ENCODE data around the gene ID2. TPM values are rescaled to one million over a fixed set of nuclear protein-coding genes. Genes with fewer than 3 reads are reported as not detected.

The ID2 gene
- total and polyA plus RNA-seq, 2 of the 13 experiments (the other 11 are each of a cell fraction or from before 2014, with no cell fraction given) = 214 to 719 TPM

DNA sequence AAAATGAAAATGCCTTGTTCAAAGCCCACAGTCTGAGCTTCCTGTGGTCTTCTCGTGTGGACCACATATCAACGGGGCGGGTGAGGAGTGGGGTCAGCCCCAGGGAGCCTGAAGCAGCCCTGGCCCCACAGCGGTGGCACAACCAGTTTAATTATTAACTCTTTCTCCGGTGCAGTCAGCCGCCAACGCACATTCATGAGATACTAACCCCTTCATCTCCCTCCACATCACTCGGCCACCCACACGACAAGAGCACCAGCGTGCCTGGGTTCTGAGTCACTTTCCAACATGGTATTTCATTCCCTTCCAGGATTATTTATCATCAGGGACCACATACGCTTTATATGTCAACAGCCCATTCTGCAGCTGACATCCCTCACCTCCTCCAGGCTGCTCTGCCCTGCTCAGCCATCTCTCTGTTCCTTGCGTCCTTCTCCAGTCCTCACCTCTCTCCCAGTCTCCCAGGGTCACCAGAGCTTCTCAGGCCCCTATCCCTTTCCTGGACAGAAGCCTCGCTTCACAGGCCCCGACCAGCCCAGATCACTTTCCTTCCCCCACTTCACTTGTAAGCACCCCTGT, 48.0 kb upstream of the ID2 start (continued):
- TF ChIP-seq RBM39 (IDR thresholded peaks at IDR 0.05; ENCODE audit: low read depth, low read length, poor library complexity, severe bottlenecking) (no peak), MIXL1 (CRISPR knock-in tag; IDR thresholded peaks at IDR 0.05) (peak; percentile 87), GATA4 (IDR thresholded peaks at IDR 0.05; ENCODE audit: borderline replicate concordance, low read depth) (no peak; the same call in 1 of the 2 replicates), ZNF670 (CRISPR knock-in tag; IDR thresholded peaks at IDR 0.05; ENCODE audit: borderline replicate concordance) (0 out of 2 replicates have a peak, but pooled peaks have one; percentile 39), KLF9 (CRISPR knock-in tag; IDR thresholded peaks at IDR 0.05; ENCODE audit: low read depth) (no peak), SIN3B (IDR thresholded peaks at IDR 0.05; ENCODE audit: low read length) (no peak), SRY (CRISPR knock-in tag; IDR thresholded peaks at IDR 0.05) (no peak), KDM3A (CRISPR knock-in tag; IDR thresholded peaks at IDR 0.05; ENCODE audit: low read depth) (no peak), ZNF747 (CRISPR knock-in tag; IDR thresholded peaks at IDR 0.05; ENCODE audit: borderline replicate concordance) (no peak), TAF1 (CRISPR knock-in tag; IDR thresholded peaks at IDR 0.05) (no peak), POLR2A (IDR thresholded peaks at IDR 0.05; ENCODE audit: insufficient read depth in 1 of 2, low read depth in 2 of 2, low read length in 2 of 2) (peak in 1 of 2 experiments; percentile 40; a peak in 2 of 4 replicates), AGO1 (IDR thresholded peaks at IDR 0.05; ENCODE audit: low read depth, low read length, poor library complexity, severe bottlenecking) (no peak)
- TF ChIP-seq, protein P1, sequence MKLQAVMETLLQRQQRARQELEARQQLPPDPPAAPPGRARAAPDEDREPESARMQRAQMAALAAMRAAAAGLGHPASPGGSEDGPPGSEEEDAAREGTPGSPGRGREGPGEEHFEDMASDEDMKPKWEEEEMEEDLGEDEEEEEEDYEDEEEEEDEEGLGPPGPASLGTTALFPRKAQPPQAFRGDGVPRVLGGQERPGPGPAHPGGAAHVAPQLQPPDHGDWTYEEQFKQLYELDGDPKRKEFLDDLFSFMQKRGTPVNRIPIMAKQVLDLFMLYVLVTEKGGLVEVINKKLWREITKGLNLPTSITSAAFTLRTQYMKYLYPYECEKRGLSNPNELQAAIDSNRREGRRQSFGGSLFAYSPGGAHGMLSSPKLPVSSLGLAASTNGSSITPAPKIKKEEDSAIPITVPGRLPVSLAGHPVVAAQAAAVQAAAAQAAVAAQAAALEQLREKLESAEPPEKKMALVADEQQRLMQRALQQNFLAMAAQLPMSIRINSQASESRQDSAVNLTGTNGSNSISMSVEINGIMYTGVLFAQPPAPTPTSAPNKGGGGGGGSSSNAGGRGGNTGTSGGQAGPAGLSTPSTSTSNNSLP (IDR thresholded peaks at IDR 0.05; ENCODE audit: low read depth, low read length) = peak; percentile 99
- TF ChIP-seq, protein P2, sequence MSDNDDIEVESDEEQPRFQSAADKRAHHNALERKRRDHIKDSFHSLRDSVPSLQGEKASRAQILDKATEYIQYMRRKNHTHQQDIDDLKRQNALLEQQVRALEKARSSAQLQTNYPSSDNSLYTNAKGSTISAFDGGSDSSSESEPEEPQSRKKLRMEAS (IDR thresholded peaks at IDR 0.05) = no peak
- TF ChIP-seq, protein P3, sequence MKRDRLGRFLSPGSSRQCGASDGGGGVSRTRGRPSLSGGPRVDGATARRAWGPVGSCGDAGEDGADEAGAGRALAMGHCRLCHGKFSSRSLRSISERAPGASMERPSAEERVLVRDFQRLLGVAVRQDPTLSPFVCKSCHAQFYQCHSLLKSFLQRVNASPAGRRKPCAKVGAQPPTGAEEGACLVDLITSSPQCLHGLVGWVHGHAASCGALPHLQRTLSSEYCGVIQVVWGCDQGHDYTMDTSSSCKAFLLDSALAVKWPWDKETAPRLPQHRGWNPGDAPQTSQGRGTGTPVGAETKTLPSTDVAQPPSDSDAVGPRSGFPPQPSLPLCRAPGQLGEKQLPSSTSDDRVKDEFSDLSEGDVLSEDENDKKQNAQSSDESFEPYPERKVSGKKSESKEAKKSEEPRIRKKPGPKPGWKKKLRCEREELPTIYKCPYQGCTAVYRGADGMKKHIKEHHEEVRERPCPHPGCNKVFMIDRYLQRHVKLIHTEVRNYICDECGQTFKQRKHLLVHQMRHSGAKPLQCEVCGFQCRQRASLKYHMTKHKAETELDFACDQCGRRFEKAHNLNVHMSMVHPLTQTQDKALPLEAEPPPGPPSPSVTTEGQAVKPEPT (CRISPR knock-in tag; IDR thresholded peaks at IDR 0.05; ENCODE audit: low read depth) = 0 out of 2 replicates have a peak, but pooled peaks have one; percentile 54
- TF ChIP-seq, protein P4, sequence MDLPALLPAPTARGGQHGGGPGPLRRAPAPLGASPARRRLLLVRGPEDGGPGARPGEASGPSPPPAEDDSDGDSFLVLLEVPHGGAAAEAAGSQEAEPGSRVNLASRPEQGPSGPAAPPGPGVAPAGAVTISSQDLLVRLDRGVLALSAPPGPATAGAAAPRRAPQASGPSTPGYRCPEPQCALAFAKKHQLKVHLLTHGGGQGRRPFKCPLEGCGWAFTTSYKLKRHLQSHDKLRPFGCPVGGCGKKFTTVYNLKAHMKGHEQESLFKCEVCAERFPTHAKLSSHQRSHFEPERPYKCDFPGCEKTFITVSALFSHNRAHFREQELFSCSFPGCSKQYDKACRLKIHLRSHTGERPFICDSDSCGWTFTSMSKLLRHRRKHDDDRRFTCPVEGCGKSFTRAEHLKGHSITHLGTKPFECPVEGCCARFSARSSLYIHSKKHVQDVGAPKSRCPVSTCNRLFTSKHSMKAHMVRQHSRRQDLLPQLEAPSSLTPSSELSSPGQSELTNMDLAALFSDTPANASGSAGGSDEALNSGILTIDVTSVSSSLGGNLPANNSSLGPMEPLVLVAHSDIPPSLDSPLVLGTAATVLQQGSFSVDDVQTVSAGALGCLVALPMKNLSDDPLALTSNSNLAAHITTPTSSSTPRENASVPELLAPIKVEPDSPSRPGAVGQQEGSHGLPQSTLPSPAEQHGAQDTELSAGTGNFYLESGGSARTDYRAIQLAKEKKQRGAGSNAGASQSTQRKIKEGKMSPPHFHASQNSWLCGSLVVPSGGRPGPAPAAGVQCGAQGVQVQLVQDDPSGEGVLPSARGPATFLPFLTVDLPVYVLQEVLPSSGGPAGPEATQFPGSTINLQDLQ (CRISPR knock-in tag; IDR thresholded peaks at IDR 0.05) = no peak
- TF ChIP-seq, protein P5, sequence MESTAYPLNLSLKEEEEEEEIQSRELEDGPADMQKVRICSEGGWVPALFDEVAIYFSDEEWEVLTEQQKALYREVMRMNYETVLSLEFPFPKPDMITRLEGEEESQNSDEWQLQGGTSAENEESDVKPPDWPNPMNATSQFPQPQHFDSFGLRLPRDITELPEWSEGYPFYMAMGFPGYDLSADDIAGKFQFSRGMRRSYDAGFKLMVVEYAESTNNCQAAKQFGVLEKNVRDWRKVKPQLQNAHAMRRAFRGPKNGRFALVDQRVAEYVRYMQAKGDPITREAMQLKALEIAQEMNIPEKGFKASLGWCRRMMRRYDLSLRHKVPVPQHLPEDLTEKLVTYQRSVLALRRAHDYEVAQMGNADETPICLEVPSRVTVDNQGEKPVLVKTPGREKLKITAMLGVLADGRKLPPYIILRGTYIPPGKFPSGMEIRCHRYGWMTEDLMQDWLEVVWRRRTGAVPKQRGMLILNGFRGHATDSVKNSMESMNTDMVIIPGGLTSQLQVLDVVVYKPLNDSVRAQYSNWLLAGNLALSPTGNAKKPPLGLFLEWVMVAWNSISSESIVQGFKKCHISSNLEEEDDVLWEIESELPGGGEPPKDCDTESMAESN (CRISPR knock-in tag; conservative IDR thresholded peaks at IDR 0.05) = peak; percentile 59; the same call in 1 of the 2 replicates
- TF ChIP-seq, protein P6, sequence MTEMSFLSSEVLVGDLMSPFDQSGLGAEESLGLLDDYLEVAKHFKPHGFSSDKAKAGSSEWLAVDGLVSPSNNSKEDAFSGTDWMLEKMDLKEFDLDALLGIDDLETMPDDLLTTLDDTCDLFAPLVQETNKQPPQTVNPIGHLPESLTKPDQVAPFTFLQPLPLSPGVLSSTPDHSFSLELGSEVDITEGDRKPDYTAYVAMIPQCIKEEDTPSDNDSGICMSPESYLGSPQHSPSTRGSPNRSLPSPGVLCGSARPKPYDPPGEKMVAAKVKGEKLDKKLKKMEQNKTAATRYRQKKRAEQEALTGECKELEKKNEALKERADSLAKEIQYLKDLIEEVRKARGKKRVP (CRISPR knock-in tag; IDR thresholded peaks at IDR 0.05) = peak in 1 of 2 experiments; percentile 54; a peak in 1 of 4 replicates
- TF ChIP-seq, protein P7, sequence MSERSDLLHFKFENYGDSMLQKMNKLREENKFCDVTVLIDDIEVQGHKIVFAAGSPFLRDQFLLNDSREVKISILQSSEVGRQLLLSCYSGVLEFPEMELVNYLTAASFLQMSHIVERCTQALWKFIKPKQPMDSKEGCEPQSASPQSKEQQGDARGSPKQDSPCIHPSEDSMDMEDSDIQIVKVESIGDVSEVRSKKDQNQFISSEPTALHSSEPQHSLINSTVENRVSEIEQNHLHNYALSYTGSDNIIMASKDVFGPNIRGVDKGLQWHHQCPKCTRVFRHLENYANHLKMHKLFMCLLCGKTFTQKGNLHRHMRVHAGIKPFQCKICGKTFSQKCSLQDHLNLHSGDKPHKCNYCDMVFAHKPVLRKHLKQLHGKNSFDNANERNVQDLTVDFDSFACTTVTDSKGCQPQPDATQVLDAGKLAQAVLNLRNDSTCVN (CRISPR knock-in tag; IDR thresholded peaks at IDR 0.05; ENCODE audit: borderline replicate concordance) = no peak; the same call in 1 of the 2 replicates

Measured in HepG2 (cell line).